A549 treated with CORT108297 at 1 μM for 4 hours (cell line): ENCODE measurements around the gene FHIP1A. TPM values are rescaled to one million over a fixed set of nuclear protein-coding genes. Genes with fewer than 3 reads are reported as not detected.

Experiments
- total RNA-seq: library from RNA; stranded (reverse); fragments of 200-300 nt; extraction: Qiagen RNA extraction; gene quantifications from 5 replicates; pipeline ENCODE4 v1.2.3, GENCODE V29; 2022

The FHIP1A gene
- total RNA-seq, result 0.07 to 0.28 TPM (median 0.12 TPM) in 5 replicates

GRCh38 chr4:151408630-151409469, at the start of gene FHIP1A:
FHIP1A (plus strand) TSS chr4:151409176; CDS start chr4:151566260, 157,084 bp downstream.

Other genes starting within 250 kb of the FHIP1A start
- not detected in 5 replicates for gene PRSS48, start 132.0 kb upstream of the FHIP1A start, total RNA-seq
- 21.0 to 29.8 TPM (median 24.9 TPM) in 5 replicates for gene SH3D19, start 83.6 kb upstream of the FHIP1A start, total RNA-seq